Activated gamma-delta T cell treated with anti-CD3 and anti-CD28 coated beads, Interleukin-2, amount 50 U/mL, for 16 hours (primary cell): ENCODE measurements around the gene MYL5.
"Not testable (repeated sequence)": the region's sequence is repeated elsewhere in the genome, so short reads cannot be mapped to it uniquely, and the experiment has no call there.

Experiments
- DNase-seq: peaks from one replicate; pipeline ENCODE4 v3.0.0-alpha.2; 2020; ENCODE audit warnings: low read depth

MYL5 gene

DNA sequence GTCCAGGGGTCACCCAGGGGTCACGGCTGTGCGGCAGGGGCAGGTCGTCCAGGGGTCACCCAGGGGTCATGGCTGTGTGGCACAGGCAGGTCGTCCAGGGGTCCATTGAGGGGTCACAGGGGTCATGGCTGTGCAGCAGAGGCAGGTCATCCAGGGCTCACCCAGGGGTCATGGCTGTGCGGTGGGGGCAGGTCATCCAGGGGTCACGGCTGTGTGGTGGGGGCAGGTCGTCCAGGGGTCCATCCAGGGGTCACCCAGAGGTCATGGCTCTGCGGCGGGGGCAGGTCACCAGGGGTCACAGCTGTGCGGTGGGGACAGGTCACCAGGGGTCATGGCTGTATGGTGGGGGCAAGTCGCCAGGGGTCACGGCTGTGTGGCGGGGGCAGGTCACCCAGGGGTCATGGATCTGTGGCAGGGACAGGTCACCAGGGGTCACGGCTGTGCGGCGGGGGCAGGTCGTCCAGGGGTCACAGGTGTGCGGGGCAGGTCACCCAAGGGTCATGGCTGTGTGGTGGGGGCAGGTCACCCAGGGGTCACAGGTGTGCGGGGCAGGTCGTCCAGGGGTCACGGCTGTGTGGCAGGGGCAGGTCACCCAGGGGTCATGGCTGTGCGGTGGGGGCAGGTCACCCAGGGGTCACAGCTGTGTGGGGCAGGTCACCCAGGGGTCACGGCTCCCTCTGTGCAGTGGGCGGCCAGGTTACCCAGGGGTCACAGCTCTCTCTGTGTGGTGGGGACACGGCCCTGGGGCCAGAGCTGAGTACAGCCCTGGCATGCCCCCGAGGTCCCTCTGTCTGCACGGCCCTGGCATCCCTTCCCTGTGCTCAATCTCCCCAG, 16.3 kb upstream of the MYL5 start:
- no peak for DNase-seq

- no peak for DNase-seq
Observed at GRCh38 chr4:658681-659667, 15.4 kb upstream of the MYL5 start.

DNA sequence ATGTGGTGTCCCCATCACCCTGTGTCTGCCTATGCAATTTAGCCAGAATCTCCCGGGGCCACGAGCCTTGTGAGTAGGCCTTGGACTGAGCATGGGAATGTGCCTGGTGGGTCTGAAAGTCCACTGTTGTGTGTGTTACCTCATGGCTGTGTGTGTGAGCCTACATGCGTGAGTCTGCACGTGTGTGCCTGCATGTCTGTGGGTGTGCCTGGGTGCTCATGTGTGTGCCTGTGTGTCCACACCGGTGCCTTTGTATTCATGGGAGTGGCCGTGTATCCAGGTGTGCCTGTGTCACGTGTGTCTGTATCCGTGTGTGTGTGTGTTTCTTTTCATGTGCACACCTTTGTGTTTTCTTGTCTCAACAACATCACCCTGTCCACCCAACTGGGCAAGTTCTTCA, 14.5 kb upstream of the MYL5 start:
- no peak for DNase-seq

- no peak for DNase-seq
Observed at GRCh38 chr4:660401-660800, 13.9 kb upstream of the MYL5 start.

GRCh38 chr4:661231-661630, 13.1 kb upstream of the MYL5 start:
- DNase-seq: no peak

GRCh38 chr4:661881-662761, 12.2 kb upstream of the MYL5 start:
- no peak for DNase-seq

DNA sequence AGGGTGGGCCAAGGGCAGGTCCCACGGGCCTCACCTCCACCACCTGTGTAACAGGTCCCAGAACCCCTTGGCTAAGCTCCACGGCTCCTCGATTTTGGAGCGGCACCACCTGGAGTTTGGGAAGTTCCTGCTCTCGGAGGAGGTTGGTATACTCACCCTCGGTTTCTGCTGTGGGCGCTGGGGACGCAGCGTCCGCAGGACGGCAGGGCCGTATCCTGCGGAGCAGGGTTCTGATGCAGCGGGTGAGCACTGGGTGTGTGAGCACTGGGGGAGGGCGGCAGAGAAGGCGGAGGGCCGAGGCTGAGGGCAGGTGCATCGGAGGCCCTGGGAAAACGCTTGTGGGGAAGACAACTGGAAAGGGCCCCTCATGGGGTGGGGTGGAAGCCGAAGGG, 11.3 kb upstream of the MYL5 start:
- no peak for DNase-seq

DNA sequence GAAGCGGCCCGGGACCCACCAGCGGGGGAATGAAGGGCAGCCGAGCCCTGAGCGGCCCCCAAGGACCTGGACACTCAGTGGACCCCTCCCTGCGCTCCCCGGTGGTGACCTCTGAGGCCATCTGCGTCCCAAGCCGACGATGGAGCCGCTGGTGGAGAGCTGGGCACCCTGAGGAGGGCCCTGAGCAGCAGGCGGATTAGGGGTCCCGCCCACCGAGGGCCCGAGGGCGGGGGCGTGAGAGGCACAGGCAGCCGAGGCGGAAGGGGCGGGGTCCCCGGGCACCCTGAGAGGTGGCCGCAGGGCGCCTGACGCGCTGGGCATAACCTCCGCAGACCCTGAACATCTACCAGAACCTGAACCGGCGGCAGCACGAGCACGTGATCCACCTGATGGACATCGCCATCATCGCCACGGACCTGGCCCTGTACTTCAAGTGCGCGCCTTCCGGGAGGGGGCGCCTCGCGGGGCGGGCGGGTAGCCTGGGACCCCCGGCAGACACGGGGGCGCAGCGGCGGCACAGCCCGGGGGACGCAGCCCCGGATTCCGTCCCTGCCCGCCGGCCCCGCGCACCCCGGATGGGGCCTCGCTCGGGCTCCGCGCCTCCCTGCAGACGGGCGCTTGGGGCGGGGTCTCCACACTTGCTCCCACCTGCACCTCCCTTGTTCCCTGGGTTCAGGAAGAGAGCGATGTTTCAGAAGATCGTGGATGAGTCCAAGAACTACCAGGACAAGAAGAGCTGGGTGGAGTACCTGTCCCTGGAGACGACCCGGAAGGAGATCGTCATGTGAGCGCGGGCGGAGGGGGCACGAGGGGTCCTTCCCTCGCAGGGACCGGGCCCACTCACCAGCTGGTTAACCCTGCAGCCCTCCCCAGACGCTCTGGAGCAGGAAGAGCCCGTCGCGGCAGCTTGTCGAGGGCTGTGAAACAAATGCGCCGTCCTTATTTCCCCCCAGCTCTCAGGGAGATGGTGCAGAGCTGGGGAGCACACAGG, 10.6 kb upstream of the MYL5 start:
- DNase-seq: peak; percentile 72

GRCh38 chr4:664713-665231, 9.6 kb upstream of the MYL5 start:
- DNase-seq: no peak

- DNase-seq: no peak
Observed at GRCh38 chr4:665381-665750, 9.0 kb upstream of the MYL5 start.

DNA sequence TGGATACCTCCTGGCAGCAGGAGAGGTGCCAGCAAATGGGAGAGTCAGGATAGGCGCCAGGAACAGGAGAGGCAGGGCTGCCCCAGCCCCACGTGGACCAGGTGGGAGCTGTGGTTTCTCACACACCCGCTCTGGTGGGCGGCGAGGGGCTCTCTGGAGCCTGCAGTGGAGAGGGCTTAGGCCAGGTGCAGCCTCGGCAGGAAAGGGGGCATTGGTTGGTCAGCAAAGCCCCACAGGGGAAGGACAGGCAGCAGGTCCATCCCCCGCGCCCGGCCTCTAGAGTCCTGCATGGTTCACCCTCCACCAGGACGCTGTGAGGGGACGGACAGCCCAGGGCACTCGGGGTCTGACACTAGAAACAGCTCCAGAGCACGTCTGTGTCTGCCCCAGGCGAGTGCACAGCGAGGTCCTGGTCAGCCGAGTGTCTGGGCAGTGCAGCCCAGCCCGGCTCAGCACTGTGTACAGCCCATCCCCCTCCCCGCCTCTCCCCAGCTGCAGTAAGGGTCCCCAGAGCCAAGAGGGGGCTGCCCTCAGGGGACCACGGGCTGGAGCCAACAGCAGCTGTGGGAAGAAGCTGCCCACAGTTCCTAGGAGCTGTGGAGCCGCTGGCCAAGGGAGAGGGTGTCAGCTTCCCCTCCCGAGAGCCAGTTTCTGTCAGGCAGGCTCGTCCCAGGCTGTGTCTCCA, 8.4 kb upstream of the MYL5 start:
- no peak for DNase-seq

DNA sequence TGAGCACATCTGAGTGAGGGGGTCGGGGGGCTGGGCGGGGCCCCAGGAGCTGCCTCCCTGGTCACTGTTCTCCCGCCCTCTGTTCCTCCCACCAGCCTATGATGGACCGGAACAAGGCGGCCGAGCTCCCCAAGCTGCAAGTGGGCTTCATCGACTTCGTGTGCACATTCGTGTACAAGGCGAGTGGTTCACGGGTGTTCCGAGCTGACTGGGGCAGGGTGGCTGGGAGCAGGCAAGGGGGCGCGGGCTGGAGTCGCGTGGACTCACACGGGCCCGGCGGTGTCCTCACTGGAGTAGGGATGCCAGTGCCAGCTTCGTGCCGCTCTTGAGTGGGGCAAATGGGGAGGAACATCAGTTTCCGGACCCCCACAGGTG, 7.9 kb upstream of the MYL5 start:
- no peak for DNase-seq

DNA sequence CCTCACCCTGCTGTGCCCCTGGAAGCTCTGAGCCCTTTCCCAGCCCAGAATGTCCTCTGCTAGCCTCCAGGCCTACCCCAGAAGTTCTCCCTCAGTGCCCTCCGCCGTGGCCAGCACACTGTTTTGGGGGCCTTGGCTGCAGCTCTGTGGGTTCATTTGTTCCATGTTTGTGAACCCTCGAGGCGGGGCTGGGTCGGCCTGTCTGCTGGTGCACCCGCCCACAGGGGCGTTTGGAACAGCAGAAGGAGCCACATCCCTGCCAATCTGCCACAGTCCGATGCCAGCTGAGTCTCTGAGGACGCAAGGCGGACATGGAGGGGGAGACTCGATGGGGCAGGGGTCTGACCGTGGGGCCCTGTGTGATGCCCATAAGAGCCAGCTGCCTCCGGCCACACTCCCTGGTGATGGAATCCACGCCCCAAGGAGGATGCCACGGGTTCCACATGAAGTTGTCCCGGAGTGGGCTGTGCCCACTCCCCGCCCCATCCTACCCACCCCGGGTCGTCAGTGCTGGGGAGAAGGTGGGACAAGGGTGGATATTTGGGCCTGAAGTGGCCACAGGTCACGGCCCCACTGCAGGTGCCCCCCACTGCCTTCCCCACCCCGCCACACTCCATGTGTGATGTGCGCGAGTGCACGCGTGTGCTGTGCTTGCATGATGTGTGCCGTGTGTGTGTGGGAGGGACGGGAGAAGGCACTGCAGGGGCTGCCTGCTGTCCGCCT, 7.4 kb upstream of the MYL5 start:
- DNase-seq: no peak

GRCh38 chr4:667545-667925, 6.8 kb upstream of the MYL5 start:
- no peak for DNase-seq

DNA sequence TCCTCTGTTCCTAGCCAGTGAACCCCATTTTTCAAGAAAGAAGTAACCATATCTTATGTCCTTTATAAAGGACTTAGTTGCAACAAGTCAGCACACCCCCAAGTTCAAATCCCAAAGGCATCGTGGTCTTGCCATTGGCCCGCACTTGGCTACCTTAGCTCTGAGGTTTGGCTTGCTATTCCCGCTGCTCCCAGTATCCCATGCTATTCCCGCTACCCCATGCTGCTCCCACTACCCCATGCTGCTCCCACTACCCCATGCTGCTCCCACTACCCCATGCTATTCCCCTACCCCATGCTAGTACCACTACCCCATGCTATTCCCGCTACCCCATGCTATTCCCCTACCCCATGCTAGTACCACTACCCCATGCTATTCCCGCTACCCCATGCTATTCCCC, 6.1 kb upstream of the MYL5 start:
- not testable (repeated sequence) for DNase-seq

DNA sequence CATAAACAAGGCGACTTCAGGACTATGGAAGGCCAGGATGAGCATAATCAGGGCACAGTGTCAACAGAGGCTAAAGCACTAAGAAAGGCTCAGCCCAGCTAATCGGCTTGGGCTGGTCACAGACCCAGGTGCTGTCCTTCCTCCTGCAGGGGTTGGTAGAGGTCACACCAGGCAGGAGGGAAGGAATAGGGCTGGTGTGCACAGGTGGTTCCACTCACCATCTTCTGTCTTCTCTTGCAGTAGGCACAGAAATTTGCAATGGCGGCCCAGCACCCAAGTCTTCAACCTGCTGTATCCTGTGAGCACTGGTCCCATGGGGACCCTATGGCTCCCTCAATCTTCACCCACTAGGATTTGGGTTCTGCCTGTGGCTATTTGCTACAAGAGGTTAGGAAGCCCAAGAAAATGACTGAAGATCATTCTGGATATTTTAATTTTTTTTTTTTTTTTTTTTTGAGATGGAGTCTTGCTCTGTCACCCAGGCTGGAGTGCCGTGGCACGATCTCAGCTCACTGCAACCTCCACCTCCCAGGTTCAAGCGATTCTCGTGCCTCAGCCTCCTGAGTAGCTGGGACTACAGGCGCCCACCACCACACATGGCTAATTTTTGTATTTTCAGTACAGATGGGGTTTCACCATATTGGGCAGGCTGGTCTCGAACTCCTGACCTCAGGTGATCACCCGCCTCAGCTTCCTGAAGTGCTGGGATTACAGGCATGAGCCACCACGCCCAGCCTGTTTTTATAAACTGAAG, 4.4 kb upstream of the MYL5 start:
- not testable (repeated sequence) for DNase-seq

DNA sequence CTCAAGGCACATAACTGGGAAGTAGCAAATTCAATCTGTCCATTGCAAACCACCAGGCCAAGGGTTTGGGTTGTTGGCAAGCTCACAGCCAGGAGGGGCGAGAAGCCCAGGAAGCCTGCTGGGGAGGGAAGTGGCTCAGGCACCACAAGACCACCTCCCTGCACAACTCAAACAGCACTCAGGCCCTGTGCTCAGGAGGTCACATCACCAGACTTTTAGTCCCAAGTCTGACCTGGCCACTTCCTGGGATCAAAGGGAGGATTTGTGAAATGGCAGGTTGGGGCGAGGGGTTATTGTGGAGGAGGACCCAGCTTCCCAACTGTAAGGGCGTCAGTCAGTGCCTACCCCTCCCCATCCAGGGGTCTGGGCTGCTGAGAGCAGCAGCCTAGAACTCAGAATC, 2.6 kb upstream of the MYL5 start:
- no peak for DNase-seq

- no peak for DNase-seq
Observed at GRCh38 chr4:673349-674091, 822 bp upstream of the MYL5 start.
